Stomach (tissue), 9 donors: Measurements from ENCODE around the gene ESYT2. TPM values are rescaled to one million over a fixed set of nuclear protein-coding genes. Genes with fewer than 3 reads are reported as not detected.

Experiments
- DNase-seq, 2 donors: peaks; one replicate each; pipeline versions ENCODE4 v3.0.0 to v3.0.0-alpha.2; 2013 to 2019
- H3K27ac ChIP-seq, 5 donors: fragments of 200-600 bp in 4 of 5; sonication (generic) in 4 of 5; one replicate each; pipeline ENCODE4 v1.5.1; 2013 to 2019; ENCODE audit warnings: mild to moderate bottlenecking in 1 of 5, moderate library complexity in 1 of 5
- H3K27me3 ChIP-seq, 3 donors: fragments of 200-600 bp; sonication (generic); one replicate each; pipeline ENCODE4 v1.5.1; 2017 to 2019; ENCODE audit warnings: mixed run types in 1 of 3
- H3K36me3 ChIP-seq, 4 donors: fragments of 200-600 bp; sonication (generic); 1 replicate in 3 of 4; 2 replicates in 1 of 4; pipeline ENCODE4 v1.5.1; 2016 to 2019
- H3K4me1 ChIP-seq, 4 donors: fragments of 200-600 bp; sonication (generic); one replicate each; pipeline ENCODE4 v1.5.1; 2016 to 2019
- H3K4me3 ChIP-seq, 4 donors: fragments of 200-600 bp; sonication (generic) in 3 of 4; one replicate each; pipeline ENCODE4 v1.5.1; 2016 to 2019; ENCODE audit warnings: mild to moderate bottlenecking in 1 of 4
- H3K9me3 ChIP-seq, 4 donors: fragments of 200-600 bp; sonication (generic); one replicate each; pipeline ENCODE4 v1.5.1; 2016 to 2019
- EP300 ChIP-seq: sonication (generic); formaldehyde crosslinking; IDR thresholded peaks from one replicate; pipeline ENCODE4 v1.6.1; 2017; ENCODE audit warnings: antibody characterized with exemption
- POLR2A ChIP-seq, 4 donors: fragments of 450-650 bp; IDR thresholded peaks; one replicate each; pipeline ENCODE4 v1.6.1; 2016; ENCODE audit warnings: antibody characterized with exemption in 4 of 4, control low read depth in 2 of 4, mild to moderate bottlenecking in 1 of 4, moderate library complexity in 1 of 4
- POLR2AphosphoS5 ChIP-seq, 3 donors: sonication (generic); formaldehyde crosslinking; IDR thresholded peaks; one replicate each; pipeline ENCODE4 v1.6.1; 2016; ENCODE audit warnings: antibody characterized with exemption in 3 of 3
- WGBS, 5 donors: extraction: QIAGEN DNeasy Blood & Tissue Kit in 3 of 5; methylation state at CpG; one replicate each; pipeline versions ENCODE4 v1.1.5 to v1.1.7; 2013 to 2018; 5-methylcytosine and 5-hydroxymethylcytosine counted together
- intact Hi-C: fragments of 100-400 bp; cut with DNase I; formaldehyde crosslinking; loops from one replicate; pipeline ENCODE4 v1.15.1; 2023; ENCODE audit warnings: low total_unique reads
- polyA plus RNA-seq, 3 donors: library from polyadenylated mRNA; stranded (reverse); fragments of 200-250 nt; gene quantifications; one replicate each; pipeline ENCODE4 v1.2.3, GENCODE V29; 2013
- total RNA-seq, 5 donors: library from RNA; depleted of rRNA; stranded (reverse); fragments of >200 nt; gene quantifications; one replicate each; pipeline versions ENCODE4 v1.1.0 to v1.2.3, GENCODE V29; 2014 to 2016
- TF ChIP-seq, protein P1 (sequence below), 7 experiments: fragments of 450-650 bp in 4 of 7; fragments of 200-600 bp in 3 of 7; sonication (generic) in 3 of 7; IDR thresholded peaks; one replicate each; pipeline ENCODE4 v1.5.1; 2016 to 2019; ENCODE audit warnings: antibody characterized with exemption in 7 of 7, control low read depth in 2 of 7, mild to moderate bottlenecking in 1 of 7
- donor health status: healthy with polysubstance abuse.
- donor health status: Bipolar disorder and iron deficiency.
- donor health status: healthy.

The ESYT2 gene
- total and polyA plus RNA-seq, 8 donors = 7.6 to 137 (median 36.9) TPM

DNA sequence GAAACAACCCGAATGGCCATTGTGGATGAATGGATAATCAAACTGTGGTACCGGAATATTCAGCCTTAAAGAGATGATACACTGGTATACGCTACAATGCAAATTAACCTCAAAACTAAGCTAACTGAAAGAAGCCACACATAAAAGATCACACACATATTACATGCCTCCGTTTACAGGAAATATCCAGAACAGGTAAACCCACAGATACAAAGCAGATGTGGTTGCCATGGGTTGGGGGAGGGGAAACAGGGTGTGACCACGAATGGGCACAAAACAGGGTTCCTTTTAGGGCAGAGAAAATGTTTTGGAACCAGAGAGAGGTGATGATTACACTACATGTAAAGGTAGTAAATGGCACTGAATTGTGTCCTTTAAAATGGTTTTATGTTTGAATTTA, 16.6 kb downstream of the ESYT2 start:
- 79 to 87% (median 86%) methylated on average over 5 of the region's 5 CpGs for WGBS, 5 donors
- Histone ChIP-seq H3K9me3 (no peaks in the 10 kb centered on the region), H3K27ac (peak overlapping the region in 3 of 5 donors; percentile 24 to 78 (median 58)), H3K4me3 (no peak overlapping the region), H3K36me3 (peaks cover 0 to 12% (median 8%) of the 10 kb centered on the region in 4 donors), H3K4me1 (peaks cover 36 to 74% (median 45%) of the 10 kb centered on the region in 4 donors), H3K27me3 (no peaks in the 10 kb centered on the region)
- peak in 1 of 2 donors; percentile 53 for DNase-seq
- TF ChIP-seq EP300 = no peak
- no peak for TF ChIP-seq POLR2AphosphoS5 (IDR thresholded peaks at IDR 0.05)
- TF ChIP-seq POLR2A (IDR thresholded peaks at IDR 0.05) = no peak
- TF ChIP-seq, protein P1, sequence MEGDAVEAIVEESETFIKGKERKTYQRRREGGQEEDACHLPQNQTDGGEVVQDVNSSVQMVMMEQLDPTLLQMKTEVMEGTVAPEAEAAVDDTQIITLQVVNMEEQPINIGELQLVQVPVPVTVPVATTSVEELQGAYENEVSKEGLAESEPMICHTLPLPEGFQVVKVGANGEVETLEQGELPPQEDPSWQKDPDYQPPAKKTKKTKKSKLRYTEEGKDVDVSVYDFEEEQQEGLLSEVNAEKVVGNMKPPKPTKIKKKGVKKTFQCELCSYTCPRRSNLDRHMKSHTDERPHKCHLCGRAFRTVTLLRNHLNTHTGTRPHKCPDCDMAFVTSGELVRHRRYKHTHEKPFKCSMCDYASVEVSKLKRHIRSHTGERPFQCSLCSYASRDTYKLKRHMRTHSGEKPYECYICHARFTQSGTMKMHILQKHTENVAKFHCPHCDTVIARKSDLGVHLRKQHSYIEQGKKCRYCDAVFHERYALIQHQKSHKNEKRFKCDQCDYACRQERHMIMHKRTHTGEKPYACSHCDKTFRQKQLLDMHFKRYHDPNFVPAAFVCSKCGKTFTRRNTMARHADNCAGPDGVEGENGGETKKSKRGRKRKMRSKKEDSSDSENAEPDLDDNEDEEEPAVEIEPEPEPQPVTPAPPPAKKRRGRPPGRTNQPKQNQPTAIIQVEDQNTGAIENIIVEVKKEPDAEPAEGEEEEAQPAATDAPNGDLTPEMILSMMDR (IDR thresholded peaks at IDR 0.05) = no peak
- intact Hi-C loops = no loop called here

- peaks cover 30 to 66% (median 38%) of the 10 kb centered on the region in 4 donors for H3K4me1 ChIP-seq
- intact Hi-C loops = no loop called here
- 73 to 87% (median 83%) methylated on average over 3 to 5 of the region's 5 CpGs for WGBS, 5 donors
- H3K27me3 ChIP-seq = no peaks in the 10 kb centered on the region
- H3K27ac ChIP-seq = peak overlapping the region; percentile 52 to 78 (median 63)
- H3K36me3 ChIP-seq = peaks cover 0 to 12% (median 10%) of the 10 kb centered on the region in 4 donors
- TF ChIP-seq EP300 (no peak), POLR2A (IDR thresholded peaks at IDR 0.05) (no peak), POLR2AphosphoS5 (IDR thresholded peaks at IDR 0.05) (no peak)
- TF ChIP-seq, protein P1 (IDR thresholded peaks at IDR 0.05) = no peak
- H3K4me3 ChIP-seq = no peak overlapping the region
- H3K9me3 ChIP-seq = no peaks in the 10 kb centered on the region
- no peak for DNase-seq
Observed at GRCh38 chr7:158811894-158812293, 17.4 kb downstream of the ESYT2 start.

DNA sequence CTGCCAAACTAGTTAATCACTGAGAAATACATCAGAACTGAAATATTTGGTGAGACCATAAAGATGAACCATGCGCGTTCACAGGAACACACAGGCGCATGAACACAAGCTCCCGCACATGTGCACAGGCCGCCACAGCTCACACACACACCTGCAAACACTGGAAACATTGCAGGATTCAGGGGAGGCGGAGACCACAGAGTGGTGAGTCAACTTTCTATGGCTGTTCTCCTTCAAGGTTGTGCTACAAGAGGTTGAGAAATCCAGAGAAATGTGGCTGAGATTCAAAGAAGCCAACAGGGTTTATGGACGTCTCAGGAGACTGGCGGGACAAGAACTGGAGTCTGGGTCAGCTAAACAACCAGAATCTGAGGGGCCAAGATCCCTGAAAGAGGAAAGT, 17.8 kb downstream of the ESYT2 start:
- Histone ChIP-seq H3K9me3 (no peaks in the 10 kb centered on the region), H3K4me1 (peaks cover 25 to 63% (median 35%) of the 10 kb centered on the region in 4 donors), H3K27me3 (no peaks in the 10 kb centered on the region), H3K27ac (peak overlapping the region; percentile 52 to 78 (median 63)), H3K36me3 (peaks cover 0 to 12% (median 10%) of the 10 kb centered on the region in 4 donors), H3K4me3 (no peak overlapping the region)
- DNase-seq = peak in 1 of 2 donors; percentile 28
- intact Hi-C loops = no loop called here
- WGBS, 5 donors = 77 to 90% (median 85%) methylated on average over 8 of the region's 8 CpGs
- TF ChIP-seq EP300 (no peak), POLR2AphosphoS5 (IDR thresholded peaks at IDR 0.05) (no peak), POLR2A (IDR thresholded peaks at IDR 0.05) (no peak)
- TF ChIP-seq, protein P1 (IDR thresholded peaks at IDR 0.05) = no peak

DNA sequence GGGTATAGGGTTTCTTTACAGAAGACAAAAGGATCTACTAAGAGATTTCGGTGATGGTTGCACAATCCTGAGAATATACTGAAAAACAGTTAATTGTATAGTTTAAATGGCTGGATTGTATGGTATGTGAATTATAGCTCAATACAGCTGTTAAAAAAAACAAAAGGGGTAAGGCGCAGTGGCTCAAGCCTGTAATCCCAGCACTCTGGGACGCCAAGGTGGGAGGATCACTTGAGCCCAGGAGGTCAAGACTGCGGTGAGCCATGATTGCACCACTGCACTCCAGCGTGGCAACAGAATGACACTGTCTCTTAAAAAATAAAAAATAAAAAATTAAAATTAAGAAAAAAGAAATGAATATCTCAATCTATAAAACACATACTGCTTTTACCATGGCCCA, 18.5 kb downstream of the ESYT2 start:
- 90 to 97% (median 95%) methylated on average over 5 of the region's 5 CpGs for WGBS, 5 donors
- Histone ChIP-seq H3K27ac (peak overlapping the region in 3 of 5 donors; percentile 1 to 77 (median 58)), H3K27me3 (no peaks in the 10 kb centered on the region)

More for the DNA sequence above, 18.5 kb downstream of the ESYT2 start:
- Histone ChIP-seq H3K36me3 (peaks cover 0 to 14% (median 12%) of the 10 kb centered on the region in 4 donors), H3K4me1 (peaks cover 19 to 63% (median 29%) of the 10 kb centered on the region in 4 donors), H3K4me3 (no peak overlapping the region), H3K9me3 (no peaks in the 10 kb centered on the region)
- TF ChIP-seq POLR2A (IDR thresholded peaks at IDR 0.05) (no peak), POLR2AphosphoS5 (IDR thresholded peaks at IDR 0.05) (no peak), EP300 (no peak)
- TF ChIP-seq, protein P1 (IDR thresholded peaks at IDR 0.05) = no peak
- intact Hi-C loops = no loop called here
- no peak for DNase-seq
